ENCODE data around the gene MS4A6E. TPM values are rescaled to one million over a fixed set of nuclear protein-coding genes. Genes with fewer than 3 reads are reported as not detected.

Gene MS4A6E
- total RNA-seq, 1 experiment from 2014 or later = not detected

GRCh38 chr11:60371854-60372253 is 44.8 kb downstream of the MS4A6E start:
- H3K9ac ChIP-seq (ENCODE audit: low read length) = no peak overlapping the region
- H3K4me3 ChIP-seq (replicated peaks in 1 of 2; ENCODE audit: low read depth in 1 of 2, low read length in 2 of 2) = no peak overlapping the region
- CTCF ChIA-PET = interaction anchor here (1.5 kb wide), 1 partner anchor 8 kb away, joined by 9 read pairs; no protein-coding TSS in a partner anchor
- H3K27ac ChIP-seq (ENCODE audit: low read depth, low read length) = no peak overlapping the region
- POLR2A ChIA-PET = no interaction called here
- no peaks in the 10 kb centered on the region for H4K20me1 ChIP-seq (ENCODE audit: insufficient read depth)
- no peaks in the 10 kb centered on the region for H3K27me3 ChIP-seq (ENCODE audit: insufficient read depth, low read length)
- H3K4me2 ChIP-seq (ENCODE audit: low read length) = no peak overlapping the region
- no peaks in the 10 kb centered on the region for H3K36me3 ChIP-seq (ENCODE audit: control insufficient read depth in 1 of 2, insufficient read depth in 2 of 2, low read length in 2 of 2)
- DNase-seq (ENCODE audit: low read depth, low spot score) = no peak
- ATAC-seq = no peak
- H3K4me1 ChIP-seq (ENCODE audit: control insufficient read depth in 1 of 2, insufficient read depth in 2 of 2, low read length in 2 of 2) = no peaks in the 10 kb centered on the region
- BruUV-seq (replicated peaks) = no TSS peak
- no peak overlapping the region for H2AFZ ChIP-seq (ENCODE audit: low read depth, low read length, poor library complexity, severe bottlenecking)
- intact Hi-C loops (cut with micrococcal nuclease) = no loop called here
- H3K9me3 ChIP-seq (ENCODE audit: control insufficient read depth in 1 of 2, insufficient read depth in 1 of 2, low read depth in 1 of 2, low read length in 2 of 2) = no peaks in the 10 kb centered on the region
- no peaks in the 10 kb centered on the region for H3K79me2 ChIP-seq (ENCODE audit: insufficient read depth, low read length)
- TF ChIP-seq REST (IDR thresholded peaks at IDR 0.05; ENCODE audit: low read depth) = no peak
- TF ChIP-seq EZH2phosphoT487 (IDR thresholded peaks at IDR 0.05; ENCODE audit: borderline replicate concordance) = no peak
- no peak for TF ChIP-seq EGR1 (IDR thresholded peaks at IDR 0.05; ENCODE audit: low read depth)
- TF ChIP-seq POLR2A (IDR thresholded peaks at IDR 0.05; ENCODE audit: borderline replicate concordance, extremely low read depth, insufficient read depth, insufficient read length) = no peak
- no peak for TF ChIP-seq CBX3 (IDR thresholded peaks at IDR 0.05; ENCODE audit: low read depth)
- no peak for TF ChIP-seq SP1 (IDR thresholded peaks at IDR 0.05; ENCODE audit: low read depth)
- no peak for TF ChIP-seq JUND (IDR thresholded peaks at IDR 0.05)
- no peak for TF ChIP-seq SRF (IDR thresholded peaks at IDR 0.05; ENCODE audit: low read depth)
- TF ChIP-seq POLR2AphosphoS5 (IDR thresholded peaks at IDR 0.05; ENCODE audit: low read depth, low read length) = no peak
- TF ChIP-seq YY1 (IDR thresholded peaks at IDR 0.05; ENCODE audit: extremely low read depth, insufficient replicate concordance, low read depth, low read length) = no peak
- TF ChIP-seq ZFX (IDR thresholded peaks at IDR 0.05) = no peak
- RAD21 ChIA-PET (ENCODE audit: low non-redundant PET in 1 of 2, low total read pairs in 2 of 2, uncharacterized antibody in 2 of 2, unreplicated experiment in 2 of 2) = no interaction called here
- no peaks in the 10 kb centered on the region for H3K9me2 ChIP-seq (ENCODE audit: insufficient read depth)

Measured in HCT116 (cell line).